ENCODE measurements around the gene ASB2. TPM values are rescaled to one million over a fixed set of nuclear protein-coding genes. Genes with fewer than 3 reads are reported as not detected.

ASB2 gene
- polyA plus RNA-seq, 3 donors: 0.25 to 2.5 (median 1.4) TPM

DNA sequence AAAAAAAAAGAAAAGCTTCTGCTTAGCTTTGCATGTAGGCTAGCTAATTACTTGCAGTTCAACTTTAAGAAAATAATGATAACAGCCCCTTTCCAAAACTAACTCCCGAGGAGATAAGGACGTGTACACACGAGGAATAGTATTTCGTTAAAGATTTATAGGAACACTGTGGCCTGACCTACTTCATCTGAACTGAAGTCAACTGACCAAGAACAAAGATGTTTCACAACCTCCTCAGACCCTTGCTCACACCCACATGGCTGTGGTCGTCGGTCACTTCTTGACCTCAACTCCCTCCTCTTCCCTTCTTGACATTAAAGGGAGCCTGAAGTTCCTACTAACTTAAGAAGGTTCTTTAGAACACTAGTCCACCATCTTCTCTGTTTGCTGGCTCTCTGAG is 74.6 kb downstream of the ASB2 start:
- no peaks in the 10 kb centered on the region for H3K36me3 ChIP-seq (replicated peaks in 1 of 2; ENCODE audit: control insufficient read depth in 1 of 2, insufficient read depth in 2 of 2, low read length in 2 of 2)
- Mint-ChIP-seq H3K36me3 (no peaks in the 10 kb centered on the region), H3K4me3 (no peak overlapping the region), H3K9me3 (peaks cover 0 to 14% (median 5%) of the 10 kb centered on the region in 7 donors), H3K27me3 (ENCODE audit: low read depth in 3 of 3) (peaks cover 5 to 10% (median 6%) of the 10 kb centered on the region in 3 donors), H3K27ac (no peak overlapping the region), H3K4me1 (peaks cover 1% of the 10 kb centered on the region)
- no peaks in the 10 kb centered on the region for H3K27me3 ChIP-seq (ENCODE audit: control insufficient read depth in 2 of 2, insufficient read depth in 2 of 2, low read length in 2 of 2)
- H3K79me2 ChIP-seq (ENCODE audit: insufficient read depth, low read length): no peaks in the 10 kb centered on the region
- WGBS (ENCODE audit: insufficient coverage): 65% methylated on average over 6 of the region's 6 CpGs
- no peak overlapping the region for H2AFZ ChIP-seq (ENCODE audit: insufficient read depth, low read depth, low read length, poor library complexity, severe bottlenecking)
- H3K4me1 ChIP-seq (ENCODE audit: control insufficient read depth in 1 of 2, insufficient read depth in 2 of 2, low read length in 2 of 2): no peaks in the 10 kb centered on the region
- no peak for DNase-seq
- intact Hi-C loops (cut with micrococcal nuclease): no loop called here
- H3K9me3 ChIP-seq (replicated peaks in 1 of 2; ENCODE audit: control insufficient read depth in 1 of 2, insufficient read depth in 1 of 2, low read length in 2 of 2): peaks cover 0 to 9% of the 10 kb centered on the region in 2 donors
- H3K9ac ChIP-seq (ENCODE audit: insufficient read depth, low read length, poor library complexity, severe bottlenecking): no peak overlapping the region
- H3K27ac ChIP-seq (ENCODE audit: low read depth in 1 of 2, low read length in 2 of 2): no peak overlapping the region
- H3K4me2 ChIP-seq (replicated peaks; ENCODE audit: extremely low read depth, low read length, poor library complexity, severe bottlenecking): no peak overlapping the region
- no peaks in the 10 kb centered on the region for H4K20me1 ChIP-seq (ENCODE audit: insufficient read depth, low read length)
- H3K4me3 ChIP-seq (replicated peaks in 1 of 3; ENCODE audit: low read depth in 2 of 3, low read length in 3 of 3): no peak overlapping the region
- no peak for TF ChIP-seq CTCF (IDR thresholded peaks at IDR 0.05)

DNA sequence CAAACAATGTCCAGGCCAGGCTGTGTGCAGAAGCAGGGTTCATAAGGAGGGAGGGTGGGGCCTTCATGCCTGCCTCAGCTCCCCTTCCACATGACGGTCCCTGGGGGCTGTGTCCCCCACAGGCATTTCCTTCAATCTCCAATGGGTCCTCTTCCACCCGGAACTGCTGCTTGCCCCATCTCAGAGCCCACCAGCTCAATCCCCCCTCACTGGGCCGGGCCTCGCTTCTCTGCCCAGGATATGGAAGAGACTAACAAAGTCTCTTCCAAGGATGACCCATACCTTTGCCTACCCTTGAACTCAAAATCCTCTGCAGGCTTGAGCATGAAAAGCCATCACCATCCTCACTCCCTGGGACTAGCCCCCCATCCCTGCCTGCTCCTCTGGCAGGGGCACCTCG is 77.6 kb downstream of the ASB2 start:
- no peak overlapping the region for H3K4me3 ChIP-seq (replicated peaks in 1 of 3; ENCODE audit: low read depth in 2 of 3, low read length in 3 of 3)
- no peaks in the 10 kb centered on the region for H3K36me3 Mint-ChIP-seq
- peaks cover 0 to 16% (median 5%) of the 10 kb centered on the region in 7 donors for H3K9me3 Mint-ChIP-seq
- no peaks in the 10 kb centered on the region for H3K36me3 ChIP-seq (replicated peaks in 1 of 2; ENCODE audit: control insufficient read depth in 1 of 2, insufficient read depth in 2 of 2, low read length in 2 of 2)
- H3K9me3 ChIP-seq (replicated peaks in 1 of 2; ENCODE audit: control insufficient read depth in 1 of 2, insufficient read depth in 1 of 2, low read length in 2 of 2): peaks cover 0 to 9% of the 10 kb centered on the region in 2 donors
- peaks cover 5 to 8% (median 6%) of the 10 kb centered on the region in 3 donors for H3K27me3 Mint-ChIP-seq (ENCODE audit: low read depth in 3 of 3)
- no peaks in the 10 kb centered on the region for H3K4me1 ChIP-seq (ENCODE audit: control insufficient read depth in 1 of 2, insufficient read depth in 2 of 2, low read length in 2 of 2)
- no peak overlapping the region for H3K27ac Mint-ChIP-seq
- DNase-seq: no peak
- H3K4me2 ChIP-seq (replicated peaks; ENCODE audit: extremely low read depth, low read length, poor library complexity, severe bottlenecking): no peak overlapping the region
- TF ChIP-seq CTCF (IDR thresholded peaks at IDR 0.05): no peak
- H3K27ac ChIP-seq (ENCODE audit: low read depth in 1 of 2, low read length in 2 of 2): no peak overlapping the region
- H2AFZ ChIP-seq (ENCODE audit: insufficient read depth, low read depth, low read length, poor library complexity, severe bottlenecking): no peak overlapping the region
- no peak overlapping the region for H3K9ac ChIP-seq (ENCODE audit: insufficient read depth, low read length, poor library complexity, severe bottlenecking)
- H3K27me3 ChIP-seq (ENCODE audit: control insufficient read depth in 2 of 2, insufficient read depth in 2 of 2, low read length in 2 of 2): no peaks in the 10 kb centered on the region
- no peaks in the 10 kb centered on the region for H3K79me2 ChIP-seq (ENCODE audit: insufficient read depth, low read length)
- intact Hi-C loops (cut with micrococcal nuclease): no loop called here
- WGBS (ENCODE audit: insufficient coverage): 94% methylated on average over 4 of the region's 5 CpGs
- H3K4me3 Mint-ChIP-seq: no peak overlapping the region
- H4K20me1 ChIP-seq (ENCODE audit: insufficient read depth, low read length): no peaks in the 10 kb centered on the region
- H3K4me1 Mint-ChIP-seq: no peaks in the 10 kb centered on the region
